ENCODE results near the gene HSPA1L. TPM values are rescaled to one million over a fixed set of nuclear protein-coding genes. Genes with fewer than 3 reads are reported as not detected.
A peak's percentile ranks its signal among the peaks of the same experiment; 100 is the strongest.

HSPA1L gene
- total and polyA plus RNA-seq, 2 experiments from 2014 or later = 0.44 to 0.83 TPM

DNA sequence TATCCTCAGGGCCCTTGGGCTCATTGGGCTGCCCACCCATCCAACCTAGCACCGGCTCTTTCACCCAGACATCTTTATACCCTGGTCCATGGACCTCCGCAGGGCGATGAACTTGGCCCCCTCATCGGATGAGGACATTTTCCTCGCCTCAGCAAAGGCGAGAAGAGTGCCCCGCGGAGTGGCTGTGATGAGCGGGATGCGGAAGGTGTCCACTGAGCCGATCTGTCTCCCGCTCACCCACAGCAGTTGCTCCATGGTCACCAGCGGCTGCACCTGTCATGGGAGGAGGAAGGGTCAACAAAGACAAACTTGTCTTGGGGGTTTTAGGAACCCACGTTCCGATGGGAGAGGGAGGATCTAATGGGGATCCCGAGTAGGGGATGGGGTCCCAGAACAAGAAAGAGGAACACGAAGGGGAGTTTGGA lies 46.8 kb upstream of the HSPA1L start:
- Mint-ChIP-seq H3K4me3 (peak overlapping the region; percentile 95), H3K4me1 (peaks cover 8% of the 10 kb centered on the region), H3K27ac (no peak overlapping the region), H3K36me3 (ENCODE audit: low read depth) (peaks cover 17% of the 10 kb centered on the region), H3K27me3 (ENCODE audit: insufficient read depth, low read depth, poor library complexity) (peaks cover 18% of the 10 kb centered on the region), H3K9me3 (peaks cover 2% of the 10 kb centered on the region; the same call in 1 of the 3 replicates)
- H3K4me3 ChIP-seq = peak overlapping the region; percentile 59
- peaks cover 12% of the 10 kb centered on the region; the same call in 1 of the 2 replicates for H3F3A ChIP-seq (replicated peaks; ENCODE audit: low read depth)
- no peak overlapping the region for H3K27ac ChIP-seq (ENCODE audit: low read depth)
- TF ChIP-seq ZNF114 (CRISPR knock-in tag; IDR thresholded peaks at IDR 0.05) = no peak
- TF ChIP-seq, protein P1, sequence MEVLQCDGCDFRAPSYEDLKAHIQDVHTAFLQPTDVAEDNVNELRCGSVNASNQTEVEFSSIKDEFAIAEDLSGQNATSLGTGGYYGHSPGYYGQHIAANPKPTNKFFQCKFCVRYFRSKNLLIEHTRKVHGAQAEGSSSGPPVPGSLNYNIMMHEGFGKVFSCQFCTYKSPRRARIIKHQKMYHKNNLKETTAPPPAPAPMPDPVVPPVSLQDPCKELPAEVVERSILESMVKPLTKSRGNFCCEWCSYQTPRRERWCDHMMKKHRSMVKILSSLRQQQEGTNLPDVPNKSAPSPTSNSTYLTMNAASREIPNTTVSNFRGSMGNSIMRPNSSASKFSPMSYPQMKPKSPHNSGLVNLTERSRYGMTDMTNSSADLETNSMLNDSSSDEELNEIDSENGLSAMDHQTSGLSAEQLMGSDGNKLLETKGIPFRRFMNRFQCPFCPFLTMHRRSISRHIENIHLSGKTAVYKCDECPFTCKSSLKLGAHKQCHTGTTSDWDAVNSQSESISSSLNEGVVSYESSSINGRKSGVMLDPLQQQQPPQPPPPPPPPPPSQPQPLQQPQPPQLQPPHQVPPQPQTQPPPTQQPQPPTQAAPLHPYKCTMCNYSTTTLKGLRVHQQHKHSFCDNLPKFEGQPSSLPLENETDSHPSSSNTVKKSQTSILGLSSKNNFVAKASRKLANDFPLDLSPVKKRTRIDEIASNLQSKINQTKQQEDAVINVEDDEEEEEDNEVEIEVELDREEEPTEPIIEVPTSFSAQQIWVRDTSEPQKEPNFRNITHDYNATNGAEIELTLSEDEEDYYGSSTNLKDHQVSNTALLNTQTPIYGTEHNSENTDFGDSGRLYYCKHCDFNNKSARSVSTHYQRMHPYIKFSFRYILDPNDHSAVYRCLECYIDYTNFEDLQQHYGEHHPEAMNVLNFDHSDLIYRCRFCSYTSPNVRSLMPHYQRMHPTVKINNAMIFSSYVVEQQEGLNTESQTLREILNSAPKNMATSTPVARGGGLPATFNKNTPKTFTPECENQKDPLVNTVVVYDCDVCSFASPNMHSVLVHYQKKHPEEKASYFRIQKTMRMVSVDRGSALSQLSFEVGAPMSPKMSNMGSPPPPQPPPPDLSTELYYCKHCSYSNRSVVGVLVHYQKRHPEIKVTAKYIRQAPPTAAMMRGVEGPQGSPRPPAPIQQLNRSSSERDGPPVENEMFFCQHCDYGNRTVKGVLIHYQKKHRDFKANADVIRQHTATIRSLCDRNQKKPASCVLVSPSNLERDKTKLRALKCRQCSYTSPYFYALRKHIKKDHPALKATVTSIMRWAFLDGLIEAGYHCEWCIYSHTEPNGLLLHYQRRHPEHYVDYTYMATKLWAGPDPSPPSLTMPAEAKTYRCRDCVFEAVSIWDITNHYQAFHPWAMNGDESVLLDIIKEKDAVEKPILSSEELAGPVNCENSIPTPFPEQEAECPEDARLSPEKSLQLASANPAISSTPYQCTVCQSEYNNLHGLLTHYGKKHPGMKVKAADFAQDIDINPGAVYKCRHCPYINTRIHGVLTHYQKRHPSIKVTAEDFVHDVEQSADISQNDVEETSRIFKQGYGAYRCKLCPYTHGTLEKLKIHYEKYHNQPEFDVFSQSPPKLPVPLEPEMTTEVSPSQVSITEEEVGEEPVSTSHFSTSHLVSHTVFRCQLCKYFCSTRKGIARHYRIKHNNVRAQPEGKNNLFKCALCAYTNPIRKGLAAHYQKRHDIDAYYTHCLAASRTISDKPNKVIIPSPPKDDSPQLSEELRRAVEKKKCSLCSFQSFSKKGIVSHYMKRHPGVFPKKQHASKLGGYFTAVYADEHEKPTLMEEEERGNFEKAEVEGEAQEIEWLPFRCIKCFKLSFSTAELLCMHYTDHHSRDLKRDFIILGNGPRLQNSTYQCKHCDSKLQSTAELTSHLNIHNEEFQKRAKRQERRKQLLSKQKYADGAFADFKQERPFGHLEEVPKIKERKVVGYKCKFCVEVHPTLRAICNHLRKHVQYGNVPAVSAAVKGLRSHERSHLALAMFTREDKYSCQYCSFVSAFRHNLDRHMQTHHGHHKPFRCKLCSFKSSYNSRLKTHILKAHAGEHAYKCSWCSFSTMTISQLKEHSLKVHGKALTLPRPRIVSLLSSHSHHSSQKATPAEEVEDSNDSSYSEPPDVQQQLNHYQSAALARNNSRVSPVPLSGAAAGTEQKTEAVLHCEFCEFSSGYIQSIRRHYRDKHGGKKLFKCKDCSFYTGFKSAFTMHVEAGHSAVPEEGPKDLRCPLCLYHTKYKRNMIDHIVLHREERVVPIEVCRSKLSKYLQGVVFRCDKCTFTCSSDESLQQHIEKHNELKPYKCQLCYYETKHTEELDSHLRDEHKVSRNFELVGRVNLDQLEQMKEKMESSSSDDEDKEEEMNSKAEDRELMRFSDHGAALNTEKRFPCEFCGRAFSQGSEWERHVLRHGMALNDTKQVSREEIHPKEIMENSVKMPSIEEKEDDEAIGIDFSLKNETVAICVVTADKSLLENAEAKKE (CRISPR knock-in tag; IDR thresholded peaks at IDR 0.05) = no peak
- no peak for TF ChIP-seq EZH2phosphoT487 (IDR thresholded peaks at IDR 0.05; ENCODE audit: unreplicated experiment)
- no peak for TF ChIP-seq POLR2AphosphoS5 (IDR thresholded peaks at IDR 0.05; ENCODE audit: low read depth)
- TF ChIP-seq EZH2 (IDR thresholded peaks at IDR 0.05; ENCODE audit: low read depth, unreplicated experiment) = no peak
- no peak for TF ChIP-seq JUNB (IDR thresholded peaks at IDR 0.05; ENCODE audit: unreplicated experiment)
- TF ChIP-seq, protein P2, sequence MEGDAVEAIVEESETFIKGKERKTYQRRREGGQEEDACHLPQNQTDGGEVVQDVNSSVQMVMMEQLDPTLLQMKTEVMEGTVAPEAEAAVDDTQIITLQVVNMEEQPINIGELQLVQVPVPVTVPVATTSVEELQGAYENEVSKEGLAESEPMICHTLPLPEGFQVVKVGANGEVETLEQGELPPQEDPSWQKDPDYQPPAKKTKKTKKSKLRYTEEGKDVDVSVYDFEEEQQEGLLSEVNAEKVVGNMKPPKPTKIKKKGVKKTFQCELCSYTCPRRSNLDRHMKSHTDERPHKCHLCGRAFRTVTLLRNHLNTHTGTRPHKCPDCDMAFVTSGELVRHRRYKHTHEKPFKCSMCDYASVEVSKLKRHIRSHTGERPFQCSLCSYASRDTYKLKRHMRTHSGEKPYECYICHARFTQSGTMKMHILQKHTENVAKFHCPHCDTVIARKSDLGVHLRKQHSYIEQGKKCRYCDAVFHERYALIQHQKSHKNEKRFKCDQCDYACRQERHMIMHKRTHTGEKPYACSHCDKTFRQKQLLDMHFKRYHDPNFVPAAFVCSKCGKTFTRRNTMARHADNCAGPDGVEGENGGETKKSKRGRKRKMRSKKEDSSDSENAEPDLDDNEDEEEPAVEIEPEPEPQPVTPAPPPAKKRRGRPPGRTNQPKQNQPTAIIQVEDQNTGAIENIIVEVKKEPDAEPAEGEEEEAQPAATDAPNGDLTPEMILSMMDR (conservative IDR thresholded peaks at IDR 0.05; ENCODE audit: low read depth in 2 of 2) = no peak
- TF ChIP-seq ZNF331 (CRISPR knock-in tag; IDR thresholded peaks at IDR 0.05; ENCODE audit: low read depth) = no peak
- TF ChIP-seq, protein P3, sequence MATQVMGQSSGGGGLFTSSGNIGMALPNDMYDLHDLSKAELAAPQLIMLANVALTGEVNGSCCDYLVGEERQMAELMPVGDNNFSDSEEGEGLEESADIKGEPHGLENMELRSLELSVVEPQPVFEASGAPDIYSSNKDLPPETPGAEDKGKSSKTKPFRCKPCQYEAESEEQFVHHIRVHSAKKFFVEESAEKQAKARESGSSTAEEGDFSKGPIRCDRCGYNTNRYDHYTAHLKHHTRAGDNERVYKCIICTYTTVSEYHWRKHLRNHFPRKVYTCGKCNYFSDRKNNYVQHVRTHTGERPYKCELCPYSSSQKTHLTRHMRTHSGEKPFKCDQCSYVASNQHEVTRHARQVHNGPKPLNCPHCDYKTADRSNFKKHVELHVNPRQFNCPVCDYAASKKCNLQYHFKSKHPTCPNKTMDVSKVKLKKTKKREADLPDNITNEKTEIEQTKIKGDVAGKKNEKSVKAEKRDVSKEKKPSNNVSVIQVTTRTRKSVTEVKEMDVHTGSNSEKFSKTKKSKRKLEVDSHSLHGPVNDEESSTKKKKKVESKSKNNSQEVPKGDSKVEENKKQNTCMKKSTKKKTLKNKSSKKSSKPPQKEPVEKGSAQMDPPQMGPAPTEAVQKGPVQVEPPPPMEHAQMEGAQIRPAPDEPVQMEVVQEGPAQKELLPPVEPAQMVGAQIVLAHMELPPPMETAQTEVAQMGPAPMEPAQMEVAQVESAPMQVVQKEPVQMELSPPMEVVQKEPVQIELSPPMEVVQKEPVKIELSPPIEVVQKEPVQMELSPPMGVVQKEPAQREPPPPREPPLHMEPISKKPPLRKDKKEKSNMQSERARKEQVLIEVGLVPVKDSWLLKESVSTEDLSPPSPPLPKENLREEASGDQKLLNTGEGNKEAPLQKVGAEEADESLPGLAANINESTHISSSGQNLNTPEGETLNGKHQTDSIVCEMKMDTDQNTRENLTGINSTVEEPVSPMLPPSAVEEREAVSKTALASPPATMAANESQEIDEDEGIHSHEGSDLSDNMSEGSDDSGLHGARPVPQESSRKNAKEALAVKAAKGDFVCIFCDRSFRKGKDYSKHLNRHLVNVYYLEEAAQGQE (IDR thresholded peaks at IDR 0.05; ENCODE audit: unreplicated experiment) = no peak
- TF ChIP-seq, protein P4, sequence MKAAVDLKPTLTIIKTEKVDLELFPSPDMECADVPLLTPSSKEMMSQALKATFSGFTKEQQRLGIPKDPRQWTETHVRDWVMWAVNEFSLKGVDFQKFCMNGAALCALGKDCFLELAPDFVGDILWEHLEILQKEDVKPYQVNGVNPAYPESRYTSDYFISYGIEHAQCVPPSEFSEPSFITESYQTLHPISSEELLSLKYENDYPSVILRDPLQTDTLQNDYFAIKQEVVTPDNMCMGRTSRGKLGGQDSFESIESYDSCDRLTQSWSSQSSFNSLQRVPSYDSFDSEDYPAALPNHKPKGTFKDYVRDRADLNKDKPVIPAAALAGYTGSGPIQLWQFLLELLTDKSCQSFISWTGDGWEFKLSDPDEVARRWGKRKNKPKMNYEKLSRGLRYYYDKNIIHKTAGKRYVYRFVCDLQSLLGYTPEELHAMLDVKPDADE (IDR thresholded peaks at IDR 0.05) = no peak
- no peak for TF ChIP-seq CREB1 (CRISPR knock-in tag; IDR thresholded peaks at IDR 0.05; ENCODE audit: low read depth)
- no peak for TF ChIP-seq STAT1 (IDR thresholded peaks at IDR 0.05; ENCODE audit: unreplicated experiment)
- TF ChIP-seq NANOG (IDR thresholded peaks at IDR 0.05; ENCODE audit: borderline replicate concordance) = no peak
- peaks cover 3% of the 10 kb centered on the region; the same call in 1 of the 2 replicates for H4K20me1 ChIP-seq (replicated peaks; ENCODE audit: insufficient read depth)
- H3K9me2 ChIP-seq (ENCODE audit: insufficient read depth) = no peaks in the 10 kb centered on the region
- peak overlapping the region; percentile 98 for H3K4me2 ChIP-seq
- DNase-seq (ENCODE audit: low spot score) (no peak), ATAC-seq (no peak)
- peaks cover 8% of the 10 kb centered on the region; the same call in 1 of the 2 replicates for H3K79me2 ChIP-seq (replicated peaks; ENCODE audit: insufficient read depth)
- no peak overlapping the region for H2AFZ ChIP-seq
- H3K36me3 ChIP-seq (ENCODE audit: insufficient read depth) = no peaks in the 10 kb centered on the region
- peaks cover 12% of the 10 kb centered on the region; the same call in 1 of the 2 replicates for H3K4me1 ChIP-seq (ENCODE audit: insufficient read depth)
- H3K27me3 ChIP-seq (ENCODE audit: insufficient read depth) = no peaks in the 10 kb centered on the region

Data from GM23338 (cell line).